Nephron progenitor cell (in vitro differentiated cells): Measurements from ENCODE around the gene SYT1.
"Not testable (repeated sequence)": the region's sequence is repeated elsewhere in the genome, so short reads cannot be mapped to it uniquely, and the experiment has no call there.

Experiments used
- DNase-seq: peaks from one replicate; pipeline ENCODE4 v3.0.0; 2021
- H3K27ac Mint-ChIP-seq: 2 replicates; pipeline ENCODE4 v1.8.0; 2021; ENCODE audit warnings: mild to moderate bottlenecking, moderate library complexity, mixed read lengths
- H3K27me3 Mint-ChIP-seq: 2 replicates; pipeline ENCODE4 v1.8.0; 2021; ENCODE audit warnings: mild to moderate bottlenecking, low read depth, mixed read lengths; ENCODE audit not compliant: poor library complexity
- H3K36me3 Mint-ChIP-seq: 2 replicates; pipeline ENCODE4 v1.8.0; 2021; ENCODE audit warnings: low read depth, mixed read lengths
- H3K4me1 Mint-ChIP-seq: 2 replicates; pipeline ENCODE4 v1.8.0; 2021; ENCODE audit warnings: mixed read lengths
- H3K4me3 Mint-ChIP-seq: 2 replicates; pipeline ENCODE4 v1.8.0; 2021; ENCODE audit warnings: mild to moderate bottlenecking, moderate library complexity, mixed read lengths
- H3K9me3 Mint-ChIP-seq: 2 replicates; pipeline ENCODE4 v1.8.0; 2021; ENCODE audit warnings: mild to moderate bottlenecking, moderate library complexity, mixed read lengths
- CTCF ChIP-seq: fragments of 200-600 bp; sonication (generic); IDR thresholded peaks from 2 replicates; pipeline ENCODE4 v1.5.0; 2021; ENCODE audit warnings: antibody characterized with exemption

SYT1 gene

GRCh38 chr12:79424109-79424721 lies 559.6 kb downstream of the SYT1 start:
- DNase-seq, result no peak
- Mint-ChIP-seq H3K9me3 (no peaks in the 10 kb centered on the region), H3K36me3 (no peaks in the 10 kb centered on the region), H3K27me3 (peaks cover 4% of the 10 kb centered on the region), H3K27ac (no peak overlapping the region), H3K4me3 (no peak overlapping the region), H3K4me1 (peaks cover 48% of the 10 kb centered on the region)
- TF ChIP-seq CTCF, result no peak

- Mint-ChIP-seq H3K27ac (no peak overlapping the region), H3K9me3 (no peaks in the 10 kb centered on the region)
- no peak for DNase-seq
Measured at GRCh38 chr12:79426121-79426520, 561.5 kb downstream of the SYT1 start.

GRCh38 chr12:79426744-79427143 lies 562.2 kb downstream of the SYT1 start:
- not testable (repeated sequence) for H3K4me3 Mint-ChIP-seq

More at GRCh38 chr12:79426121-79426520, 561.5 kb downstream of the SYT1 start:
- peaks cover 4% of the 10 kb centered on the region for H3K27me3 Mint-ChIP-seq
- H3K4me3 Mint-ChIP-seq, result no peak overlapping the region
- no peaks in the 10 kb centered on the region for H3K36me3 Mint-ChIP-seq
- H3K4me1 Mint-ChIP-seq, result peaks cover 34% of the 10 kb centered on the region
- TF ChIP-seq CTCF, result no peak

GRCh38 chr12:79433465-79434072 lies 569.0 kb downstream of the SYT1 start:
- Mint-ChIP-seq H3K4me1 (peaks cover under 1% of the 10 kb centered on the region), H3K36me3 (no peaks in the 10 kb centered on the region), H3K9me3 (no peaks in the 10 kb centered on the region), H3K27me3 (peaks cover 3% of the 10 kb centered on the region), H3K4me3 (no peak overlapping the region), H3K27ac (no peak overlapping the region)
- DNase-seq, result no peak
- no peak for TF ChIP-seq CTCF

More at GRCh38 chr12:79426744-79427143, 562.2 kb downstream of the SYT1 start:
- H3K27me3 Mint-ChIP-seq, H3K9me3 Mint-ChIP-seq, H3K36me3 Mint-ChIP-seq, H3K27ac Mint-ChIP-seq, DNase-seq: not testable (repeated sequence)
- H3K4me1 Mint-ChIP-seq, result peaks cover 27% of the 10 kb centered on the region

- TF ChIP-seq CTCF, result no peak
- Mint-ChIP-seq H3K27ac (no peak overlapping the region), H3K4me3 (no peak overlapping the region), H3K27me3 (peaks cover 3% of the 10 kb centered on the region), H3K4me1 (peaks cover 8% of the 10 kb centered on the region), H3K9me3 (no peaks in the 10 kb centered on the region), H3K36me3 (no peaks in the 10 kb centered on the region)
- DNase-seq, result no peak
Measured at GRCh38 chr12:79434561-79434960, 570.0 kb downstream of the SYT1 start.

GRCh38 chr12:79435742-79436141 lies 571.2 kb downstream of the SYT1 start:
- Mint-ChIP-seq H3K4me3 (no peak overlapping the region), H3K9me3 (no peaks in the 10 kb centered on the region), H3K27ac (no peak overlapping the region), H3K4me1 (peaks cover 8% of the 10 kb centered on the region), H3K27me3 (peaks cover 3% of the 10 kb centered on the region), H3K36me3 (no peaks in the 10 kb centered on the region)
- no peak for TF ChIP-seq CTCF
- DNase-seq, result no peak
